Measurements from ENCODE around the gene SEPTIN3.

Gene SEPTIN3

GRCh38 chr22:42016111-42016510, 46.9 kb downstream of the SEPTIN3 start:
- no peak for DNase-seq (ENCODE audit: low spot score)

DNA sequence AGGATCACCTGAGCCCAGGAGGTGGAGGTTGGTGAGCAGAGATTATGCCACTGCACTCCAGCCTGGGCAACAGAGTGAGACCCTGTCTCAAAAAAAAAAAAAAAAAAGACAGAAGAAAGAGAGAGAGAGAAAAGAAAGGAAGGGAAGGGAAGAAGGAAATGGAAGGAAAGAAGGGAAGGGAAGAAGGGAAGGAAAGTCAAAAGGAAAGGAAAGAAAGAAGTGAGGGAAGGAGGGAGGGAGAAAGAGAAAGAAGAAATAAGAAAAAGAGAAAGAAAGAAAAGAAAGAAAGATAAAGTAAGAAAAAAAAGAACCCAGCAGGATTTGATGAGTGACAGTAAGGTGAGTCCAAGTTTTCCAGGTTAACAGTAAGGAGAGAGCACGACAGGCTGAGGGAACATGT, 49.0 kb downstream of the SEPTIN3 start:
- no peak for DNase-seq (ENCODE audit: low spot score)
